ENCODE results near the gene SASS6.
A peak's percentile ranks its signal among the peaks of the same experiment; 100 is the strongest.

SASS6 gene

GRCh38 chr1:100115524-100115923, 17.2 kb downstream of the SASS6 start:
- DNase-seq (ENCODE audit: insufficient read length, low spot score) (no peak), FAIRE-seq (no peak)
- no peak for TF ChIP-seq CTCF (IDR thresholded peaks at IDR 0.05; ENCODE audit: insufficient read depth, missing control alignments)

GRCh38 chr1:100109554-100110066, 23.1 kb downstream of the SASS6 start:
- no peak for FAIRE-seq

GRCh38 chr1:100107696-100108095, 25.0 kb downstream of the SASS6 start:
- no peak for TF ChIP-seq CTCF (IDR thresholded peaks at IDR 0.05; ENCODE audit: insufficient read depth, missing control alignments)
- FAIRE-seq (no peak), DNase-seq (ENCODE audit: insufficient read length, low spot score) (no peak)

More at GRCh38 chr1:100109554-100110066, 23.1 kb downstream of the SASS6 start:
- no peak for TF ChIP-seq CTCF (IDR thresholded peaks at IDR 0.05; ENCODE audit: insufficient read depth, missing control alignments)
- no peak for DNase-seq (ENCODE audit: insufficient read length, low spot score)

- DNase-seq (ENCODE audit: insufficient read length, low spot score) (no peak), FAIRE-seq (no peak)
- no peak for TF ChIP-seq CTCF (IDR thresholded peaks at IDR 0.05; ENCODE audit: insufficient read depth, missing control alignments)
Measured at GRCh38 chr1:100101564-100101963, 31.2 kb downstream of the SASS6 start.

DNA sequence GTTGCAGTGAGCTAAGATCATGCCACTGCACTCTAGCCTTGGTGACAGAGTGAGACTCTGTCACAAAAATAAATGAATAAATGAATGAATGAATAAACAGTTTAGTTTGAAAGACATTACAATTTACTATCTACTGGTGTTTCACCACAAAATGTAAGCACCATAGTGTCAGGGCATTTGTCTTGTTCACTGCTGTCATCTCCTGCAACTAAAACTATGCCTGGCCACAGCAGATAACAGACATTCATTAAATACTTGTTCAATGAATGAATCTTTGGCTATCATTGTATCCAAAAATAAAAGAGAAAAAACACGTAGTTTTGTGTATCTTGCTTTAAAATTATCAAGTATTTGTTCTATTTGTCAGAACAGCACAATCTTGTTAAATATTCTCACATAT, 32.5 kb downstream of the SASS6 start:
- FAIRE-seq (peak; percentile 56), DNase-seq (ENCODE audit: insufficient read length, low spot score) (no peak)
- TF ChIP-seq CTCF (IDR thresholded peaks at IDR 0.05; ENCODE audit: insufficient read depth, missing control alignments): no peak

GRCh38 chr1:100090471-100090870, 42.3 kb downstream of the SASS6 start:
- FAIRE-seq (no peak), DNase-seq (ENCODE audit: insufficient read length, low spot score) (no peak)
- no peak for TF ChIP-seq CTCF (IDR thresholded peaks at IDR 0.05; ENCODE audit: insufficient read depth, missing control alignments)

- DNase-seq (ENCODE audit: insufficient read length, low spot score) (no peak), FAIRE-seq (no peak)
- TF ChIP-seq CTCF (IDR thresholded peaks at IDR 0.05; ENCODE audit: insufficient read depth, missing control alignments): no peak
Measured at GRCh38 chr1:100089082-100089481, 43.6 kb downstream of the SASS6 start.

Data from D721Med (cell line).